Measurements from ENCODE around the gene RASSF10.

The RASSF10 gene

DNA sequence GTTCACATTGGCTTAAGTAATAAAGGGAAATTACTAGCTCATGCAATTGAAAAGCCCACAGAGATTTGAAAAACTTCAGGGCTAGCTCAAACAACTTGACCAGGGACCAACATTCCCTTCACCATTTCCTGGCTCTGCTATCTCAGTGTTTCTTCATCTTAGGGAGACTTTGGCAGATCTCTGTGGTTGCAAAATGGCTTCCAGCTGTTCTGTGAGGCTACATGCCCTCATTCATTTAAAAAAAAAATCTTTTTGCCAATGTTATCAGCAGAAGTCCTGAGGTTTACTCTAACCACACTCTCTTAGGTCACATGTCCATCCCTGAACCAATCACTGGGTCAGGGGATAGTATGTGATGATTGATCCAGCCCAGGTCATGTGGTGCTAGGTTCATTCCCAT lies 13.9 kb upstream of the RASSF10 start:
- DNase-seq = no peak

DNA sequence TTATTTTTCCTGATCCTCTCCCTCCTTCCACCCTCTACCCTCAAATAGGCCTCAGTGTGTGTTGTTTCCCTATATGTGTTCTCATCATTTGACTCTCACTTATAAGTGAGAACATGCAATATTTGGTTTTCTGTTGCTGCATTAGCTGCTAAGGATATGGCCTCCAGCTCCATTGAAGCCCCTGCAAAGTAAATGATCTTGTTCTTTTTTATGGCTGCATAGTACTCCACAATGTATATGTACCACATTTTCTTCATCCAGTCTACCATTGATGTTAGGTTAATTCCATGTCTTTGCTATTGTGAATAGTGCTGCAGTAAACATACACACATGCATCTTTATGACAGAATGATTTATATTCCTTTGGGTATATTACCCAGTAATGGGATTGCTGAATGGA lies 13.3 kb upstream of the RASSF10 start:
- DNase-seq = no peak

DNA sequence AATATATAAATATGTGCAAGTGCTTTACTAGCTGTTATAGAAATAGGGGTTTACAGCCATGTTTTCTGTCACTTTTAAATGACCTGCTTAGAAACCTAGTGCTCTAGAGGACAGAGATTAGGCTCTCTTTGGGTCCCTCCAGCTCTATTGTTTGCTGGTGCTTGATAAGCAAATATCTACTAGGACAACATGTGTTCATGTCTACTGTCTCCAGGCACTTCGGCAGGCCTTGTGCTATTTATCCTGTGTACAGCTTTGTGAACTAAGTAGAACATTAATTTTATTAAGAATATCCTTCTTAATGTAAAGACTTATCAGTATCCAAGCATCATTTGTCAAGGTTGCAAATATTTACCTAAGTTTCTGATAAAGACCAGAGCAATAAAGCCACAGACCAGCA lies 11.9 kb upstream of the RASSF10 start:
- DNase-seq = no peak

DNA sequence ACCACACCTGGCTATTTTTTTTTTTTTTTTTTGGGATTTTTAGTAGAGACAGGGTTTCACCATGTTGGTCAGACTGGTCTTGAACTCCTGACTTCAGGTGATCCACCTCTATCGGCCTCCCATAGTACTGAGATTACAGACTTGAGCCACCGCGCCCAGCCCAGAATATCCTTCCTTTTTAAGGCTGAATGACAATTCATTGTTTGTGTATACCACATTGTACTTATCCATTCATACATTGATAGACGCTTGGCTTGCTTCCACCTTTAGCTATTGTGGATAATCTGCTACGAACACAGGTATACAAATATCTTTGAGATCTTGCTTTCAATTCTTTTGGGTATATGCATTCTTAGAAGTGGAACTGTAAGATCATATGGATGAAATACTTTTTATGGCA lies 10.8 kb upstream of the RASSF10 start:
- DNase-seq = no peak

DNA sequence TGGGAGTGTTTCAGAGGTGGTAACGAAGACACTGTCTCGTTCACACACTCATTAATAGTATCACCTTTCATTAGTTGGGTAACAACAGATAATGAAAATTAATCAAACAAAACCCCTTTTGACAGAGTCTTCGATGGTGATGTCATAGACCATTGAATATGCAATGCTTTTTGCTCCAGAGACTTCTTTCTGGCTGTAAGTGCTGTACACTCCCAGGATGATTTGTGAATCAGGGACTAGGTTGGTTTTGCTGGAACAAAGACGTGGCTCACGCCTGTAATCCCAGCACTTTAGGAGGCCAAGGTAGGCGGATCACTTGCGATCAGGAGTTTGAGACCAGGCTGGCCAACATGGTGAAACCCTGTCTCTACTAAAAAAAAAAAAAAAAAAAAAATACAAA lies 9.5 kb upstream of the RASSF10 start:
- DNase-seq = no peak

DNA sequence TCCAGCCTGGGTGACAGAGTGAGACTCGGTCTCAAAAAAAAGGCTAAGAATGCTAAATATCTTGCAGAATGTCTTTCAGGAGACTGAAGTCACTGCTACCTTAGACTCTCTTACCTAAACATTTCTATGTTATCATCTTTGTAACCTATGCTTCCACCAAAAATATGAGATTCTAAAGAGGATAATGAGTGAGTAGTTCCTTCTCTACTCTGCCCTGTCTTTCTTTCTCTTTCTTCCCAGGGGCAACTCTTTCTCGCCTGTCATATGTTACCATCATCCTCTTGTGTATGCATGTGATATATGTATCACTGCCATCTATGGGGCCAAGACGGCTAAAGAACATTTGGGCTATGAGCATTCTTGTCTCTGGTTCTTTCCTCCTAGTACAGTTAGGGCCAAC lies 9.0 kb upstream of the RASSF10 start:
- no peak for DNase-seq

DNA sequence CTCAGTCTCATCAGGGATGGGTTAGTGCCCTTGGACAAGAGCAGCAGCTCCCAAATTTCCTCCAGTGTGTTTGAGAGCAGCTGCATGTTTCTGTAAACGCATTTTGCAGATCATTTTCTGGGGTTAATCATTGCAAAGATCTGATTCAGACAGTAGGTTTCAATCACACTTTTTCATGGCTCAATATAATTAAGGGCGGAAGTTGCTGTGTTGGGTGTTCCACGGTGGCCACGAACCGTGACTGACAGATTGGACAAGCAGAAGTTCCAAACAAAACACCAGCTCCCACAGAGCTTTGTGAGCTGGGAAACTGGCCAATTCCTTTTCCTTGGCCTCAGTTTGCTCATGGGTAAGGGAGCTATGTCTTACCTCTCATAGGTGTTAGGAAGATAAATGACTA lies 8.4 kb upstream of the RASSF10 start:
- no peak for DNase-seq

DNA sequence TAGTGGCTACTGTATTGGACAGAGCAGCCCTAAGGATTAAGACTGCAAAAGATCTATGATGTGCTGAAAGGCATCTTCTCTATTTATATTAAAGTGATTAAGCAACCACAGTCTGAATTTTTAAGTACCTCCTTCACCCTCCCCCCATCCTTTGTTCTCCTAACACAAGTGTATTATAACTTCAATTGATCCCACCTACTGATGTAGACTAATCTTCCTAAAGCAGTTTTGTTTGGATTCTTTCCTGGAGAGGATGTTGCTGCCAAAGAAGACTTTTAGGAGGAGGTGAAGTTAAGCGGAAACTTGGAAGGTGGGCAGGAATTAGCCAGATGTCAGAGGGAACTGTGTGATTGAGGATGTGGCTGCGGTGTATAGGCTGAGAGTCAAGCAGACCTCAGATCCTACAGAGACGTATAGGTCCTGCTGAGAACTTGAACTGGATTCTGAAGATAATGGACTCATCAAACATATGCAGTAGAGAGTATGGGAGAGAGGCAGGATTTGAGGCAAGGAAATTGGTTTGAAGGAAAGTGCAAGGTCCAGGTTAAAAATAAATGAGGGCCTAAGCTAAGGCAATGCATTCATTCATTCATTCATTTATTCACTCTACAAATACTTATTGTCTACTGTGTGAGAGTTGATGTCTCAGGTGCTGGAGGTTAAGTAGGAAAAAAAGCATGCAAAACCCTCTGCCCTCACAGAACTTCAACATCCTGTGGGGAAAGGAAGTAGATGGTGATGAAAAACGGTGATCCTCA lies 5.2 kb upstream of the RASSF10 start:
- DNase-seq = no peak

DNA sequence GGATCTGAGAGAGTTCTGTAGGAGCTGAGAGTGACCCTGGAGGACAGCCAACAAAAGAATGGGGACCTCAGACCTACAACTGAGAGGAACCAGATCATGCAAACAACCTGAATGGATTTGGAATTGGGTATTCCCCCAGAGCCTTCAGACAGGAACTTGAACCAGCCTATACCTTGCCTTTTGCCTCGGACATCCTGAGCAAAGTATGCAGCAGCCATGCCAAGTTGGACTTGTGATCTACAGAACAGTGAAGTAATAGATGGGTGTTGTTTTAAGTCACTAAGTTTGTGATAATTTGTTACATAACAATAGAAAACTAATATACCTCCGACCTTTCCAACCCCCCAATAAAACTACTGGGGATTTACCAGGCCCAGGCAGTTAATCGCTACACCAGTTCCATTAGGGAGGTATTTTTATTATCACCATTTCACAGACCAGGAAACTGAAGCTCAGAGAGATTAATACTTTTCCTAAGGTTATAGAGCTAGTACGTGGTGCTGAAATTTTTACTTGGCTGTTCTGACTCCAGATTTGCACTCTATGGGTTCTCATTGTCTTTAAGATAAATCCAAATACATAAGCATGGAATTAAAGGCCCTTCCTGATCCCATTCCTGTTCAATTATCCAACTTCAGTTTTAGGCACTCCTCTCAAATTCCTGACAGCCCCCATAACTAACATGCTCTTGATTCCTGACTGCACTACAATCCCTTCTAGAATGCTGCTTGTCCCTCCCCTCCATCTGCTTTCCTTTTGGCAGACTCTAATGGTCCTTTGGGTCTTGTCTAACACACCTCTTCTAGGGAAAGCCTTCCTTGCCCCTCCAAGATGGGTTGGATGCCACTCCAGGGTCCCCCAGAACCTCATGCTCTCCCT lies 1.7 kb upstream of the RASSF10 start:
- DNase-seq = no peak

DNA sequence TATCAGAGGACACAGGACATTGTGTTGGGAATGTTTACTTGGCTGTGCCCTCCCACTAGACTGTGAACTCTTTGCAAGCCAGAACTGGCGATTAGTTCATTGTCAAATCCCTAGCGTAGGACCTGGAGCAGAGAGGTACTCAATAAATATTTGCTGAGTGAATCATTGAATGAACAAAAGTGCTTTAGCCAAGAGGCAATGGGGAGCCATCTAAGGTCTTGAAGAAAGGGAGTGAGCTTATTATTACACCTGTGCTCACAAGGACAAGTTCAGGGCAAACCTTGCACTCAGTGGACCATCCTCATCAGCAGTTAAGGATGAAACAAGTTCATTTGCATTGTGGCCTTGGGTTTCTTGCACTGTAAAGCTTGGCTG lies 1.1 kb upstream of the RASSF10 start:
- DNase-seq = no peak

DNA sequence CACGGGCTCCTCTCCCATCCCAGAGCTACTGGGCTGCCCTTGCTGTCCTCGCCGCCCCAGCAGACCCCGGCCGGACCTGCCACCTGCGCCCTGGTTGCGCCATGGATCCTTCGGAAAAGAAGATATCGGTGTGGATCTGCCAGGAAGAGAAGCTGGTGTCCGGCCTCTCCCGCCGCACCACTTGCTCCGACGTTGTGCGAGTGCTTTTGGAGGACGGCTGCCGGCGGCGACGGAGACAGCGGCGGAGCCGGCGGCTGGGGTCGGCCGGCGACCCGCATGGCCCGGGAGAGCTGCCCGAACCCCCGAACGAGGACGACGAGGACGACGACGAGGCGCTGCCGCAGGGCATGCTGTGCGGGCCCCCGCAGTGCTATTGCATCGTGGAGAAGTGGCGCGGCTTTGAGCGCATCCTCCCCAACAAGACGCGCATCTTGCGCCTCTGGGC lies 382 bp downstream of the RASSF10 start:
- DNase-seq = no peak

DNA sequence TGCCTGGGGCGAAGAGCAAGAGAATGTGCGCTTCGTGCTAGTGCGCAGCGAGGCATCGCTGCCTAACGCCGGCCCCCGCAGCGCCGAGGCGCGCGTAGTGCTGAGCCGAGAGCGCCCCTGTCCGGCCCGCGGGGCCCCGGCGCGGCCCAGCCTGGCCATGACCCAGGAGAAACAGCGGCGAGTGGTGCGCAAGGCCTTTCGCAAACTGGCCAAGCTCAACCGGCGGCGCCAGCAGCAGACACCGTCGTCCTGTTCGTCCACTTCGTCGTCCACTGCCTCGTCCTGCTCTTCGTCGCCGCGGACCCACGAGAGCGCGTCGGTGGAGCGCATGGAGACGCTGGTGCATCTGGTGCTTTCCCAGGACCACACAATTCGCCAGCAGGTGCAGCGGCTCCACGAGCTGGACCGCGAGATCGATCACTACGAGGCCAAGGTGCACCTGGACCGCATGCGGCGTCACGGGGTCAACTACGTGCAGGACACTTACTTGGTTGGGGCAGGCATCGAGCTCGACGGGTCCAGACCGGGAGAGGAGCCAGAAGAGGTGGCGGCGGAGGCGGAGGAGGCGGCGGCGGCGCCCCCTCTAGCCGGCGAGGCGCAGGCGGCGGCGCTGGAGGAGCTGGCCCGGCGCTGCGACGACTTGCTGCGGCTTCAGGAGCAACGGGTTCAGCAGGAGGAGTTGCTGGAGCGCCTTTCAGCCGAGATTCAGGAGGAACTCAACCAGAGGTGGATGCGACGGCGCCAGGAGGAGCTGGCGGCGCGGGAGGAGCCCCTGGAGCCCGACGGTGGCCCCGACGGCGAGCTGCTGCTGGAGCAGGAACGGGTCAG lies 1.0 kb downstream of the RASSF10 start:
- DNase-seq = no peak

DNA sequence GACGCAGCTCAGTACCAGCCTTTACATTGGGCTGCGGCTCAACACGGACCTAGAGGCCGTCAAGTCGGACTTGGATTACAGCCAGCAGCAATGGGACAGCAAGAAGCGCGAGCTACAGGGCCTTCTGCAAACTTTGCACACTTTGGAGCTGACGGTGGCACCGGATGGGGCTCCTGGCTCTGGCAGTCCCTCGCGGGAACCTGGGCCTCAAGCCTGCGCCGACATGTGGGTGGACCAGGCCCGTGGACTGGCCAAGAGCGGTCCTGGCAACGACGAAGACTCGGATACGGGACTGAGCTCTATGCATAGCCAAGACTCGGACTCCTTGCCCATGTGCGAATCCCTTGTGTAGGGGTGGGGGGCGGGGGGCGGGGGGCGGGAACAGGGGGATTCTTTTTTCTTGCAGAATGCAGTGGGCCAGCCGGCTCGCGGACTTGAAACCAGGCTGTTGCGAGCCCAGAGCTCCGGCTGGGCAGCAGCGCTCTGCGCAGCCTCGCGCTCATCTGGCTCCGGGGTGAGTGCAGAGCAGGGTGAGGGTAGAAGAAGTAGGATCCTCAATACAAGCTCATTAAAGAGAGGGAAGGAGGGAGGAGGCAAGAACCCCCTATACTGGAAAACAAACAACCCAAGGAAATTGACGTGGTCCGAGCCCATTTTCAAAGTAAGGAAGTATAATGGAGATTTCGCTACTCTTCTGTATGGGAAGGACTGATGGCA lies 1.8 kb downstream of the RASSF10 start:
- no peak for DNase-seq

DNA sequence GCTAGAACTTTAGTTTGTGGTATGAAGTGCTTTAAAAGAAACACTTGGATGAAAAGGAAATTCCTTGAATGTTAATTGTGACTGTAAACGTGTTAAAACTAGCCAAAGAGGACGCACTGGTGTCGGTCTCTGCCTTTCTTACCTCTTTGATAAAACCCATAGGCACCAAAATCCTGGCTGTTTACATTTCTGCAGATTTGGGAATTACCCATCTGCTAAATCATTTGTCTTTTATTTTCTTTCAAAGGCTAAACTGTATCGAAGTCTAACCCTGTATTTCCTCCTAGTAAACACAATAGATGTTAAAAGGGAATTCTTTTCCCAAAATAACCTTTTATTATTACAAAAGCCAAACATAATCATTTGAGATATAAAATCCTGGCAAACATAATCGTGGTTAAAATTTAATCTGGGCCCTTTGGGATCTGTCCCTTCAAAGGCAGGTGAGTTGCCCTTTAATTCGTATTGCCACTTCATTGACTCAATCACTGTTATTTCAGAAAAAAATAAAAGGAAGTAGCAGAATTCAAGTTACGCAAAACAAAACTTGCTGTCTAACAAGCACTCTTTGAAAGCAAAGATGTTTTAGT lies 2.4 kb downstream of the RASSF10 start:
- no peak for DNase-seq

DNA sequence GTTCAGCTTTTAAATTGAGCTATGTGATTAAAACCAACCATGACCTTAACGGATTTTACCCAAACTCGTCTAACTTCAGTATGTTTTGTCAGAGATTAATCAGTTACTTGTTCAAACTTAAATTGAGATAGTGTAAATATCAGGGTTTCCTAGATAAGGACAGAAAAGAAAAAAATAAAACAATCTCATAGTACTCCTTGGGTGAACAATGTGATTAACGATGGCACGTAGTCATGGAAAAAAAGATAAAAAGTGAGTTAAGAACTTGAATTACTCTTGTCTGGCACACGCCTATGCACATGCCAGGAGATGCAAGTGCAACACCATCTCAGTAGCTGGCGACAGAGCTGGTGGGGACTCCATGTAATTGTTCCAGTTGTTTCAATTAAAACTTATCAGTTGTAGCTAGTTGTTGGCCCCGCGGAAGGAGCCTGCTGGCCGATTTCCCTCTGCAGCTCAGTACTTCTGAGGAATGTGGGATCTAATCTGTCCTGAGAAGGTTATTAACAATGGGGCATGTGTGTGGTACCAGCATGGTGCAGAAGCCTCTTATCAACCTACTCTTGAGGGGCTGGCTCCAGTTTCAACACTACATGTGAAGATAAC lies 3.0 kb downstream of the RASSF10 start:
- no peak for DNase-seq

DNA sequence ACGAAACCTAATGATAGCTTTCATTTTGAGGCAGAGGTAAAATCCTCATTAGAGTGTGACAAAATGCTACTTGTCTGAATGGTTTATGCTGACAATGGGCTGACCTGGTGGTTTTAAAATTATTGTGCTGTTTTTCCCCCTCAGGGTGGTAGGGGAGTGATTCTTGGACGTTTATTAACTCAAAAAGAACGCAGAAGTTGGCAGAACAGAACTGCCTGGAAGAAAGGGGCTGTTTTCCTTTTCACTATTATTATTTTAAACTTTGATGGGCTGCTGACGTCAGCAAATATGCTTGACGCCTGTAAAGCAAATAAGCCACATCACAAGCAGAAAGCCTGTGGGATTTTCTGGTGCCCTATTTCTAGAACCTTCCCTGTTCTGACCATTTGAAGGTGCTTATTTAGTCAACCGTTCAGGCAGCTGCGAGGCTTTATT lies 4.0 kb downstream of the RASSF10 start:
- no peak for DNase-seq

DNA sequence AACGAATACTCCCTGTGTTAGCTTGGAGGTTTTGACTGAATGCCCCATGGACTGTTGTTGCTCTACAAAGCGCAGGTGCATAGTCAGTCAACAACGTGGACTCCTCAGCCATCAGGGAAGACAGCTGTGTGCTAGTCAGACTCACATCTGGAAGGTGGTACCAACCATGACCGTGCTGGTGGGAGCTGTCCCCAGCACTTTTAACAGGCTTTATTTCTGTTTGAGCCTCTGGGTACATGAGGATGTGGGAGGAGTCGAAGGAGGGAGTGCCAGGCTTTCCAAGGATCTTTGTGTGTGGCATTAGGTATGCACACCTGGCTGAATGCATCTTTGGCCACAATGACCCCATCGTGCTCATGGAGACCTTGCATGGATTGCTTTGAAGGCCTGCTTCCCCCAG lies 6.6 kb downstream of the RASSF10 start:
- no peak for DNase-seq

DNA sequence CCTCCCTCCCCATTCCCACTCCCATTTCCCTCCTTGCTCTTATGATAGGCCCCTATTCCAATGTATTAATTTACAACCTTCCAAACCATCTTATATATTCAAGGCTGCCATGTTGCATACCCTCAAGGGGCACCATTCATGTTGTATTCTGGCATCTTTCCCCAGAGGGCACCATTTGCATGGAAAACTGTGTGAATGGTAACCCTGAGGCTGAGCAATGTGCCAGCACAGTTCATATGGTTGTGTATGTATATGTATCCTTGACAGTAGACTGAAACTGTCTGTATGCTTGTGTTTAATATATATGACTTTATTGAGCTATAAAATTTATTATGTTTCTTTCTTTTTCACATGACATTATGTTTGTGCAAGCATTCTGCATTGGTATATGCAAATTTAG lies 7.3 kb downstream of the RASSF10 start:
- no peak for DNase-seq

DNA sequence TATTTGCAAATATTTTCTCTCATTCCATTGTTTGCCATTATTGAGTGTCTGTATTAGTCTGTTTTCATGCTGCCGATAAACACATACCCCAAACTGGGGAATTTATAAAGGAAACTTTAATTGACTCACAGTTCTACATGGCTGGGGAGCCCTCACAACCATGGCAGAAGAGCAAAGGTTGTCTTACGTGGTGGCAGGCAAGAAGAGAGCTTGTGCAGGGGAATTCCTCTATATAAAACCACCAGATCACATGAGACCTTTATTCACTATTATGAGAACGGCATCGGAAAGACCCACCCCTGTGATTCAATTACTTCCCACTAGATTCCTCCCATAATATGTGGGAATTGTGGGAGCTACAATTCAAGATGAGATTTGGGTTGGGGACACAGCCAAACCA lies 10.2 kb downstream of the RASSF10 start:
- no peak for DNase-seq

DNA sequence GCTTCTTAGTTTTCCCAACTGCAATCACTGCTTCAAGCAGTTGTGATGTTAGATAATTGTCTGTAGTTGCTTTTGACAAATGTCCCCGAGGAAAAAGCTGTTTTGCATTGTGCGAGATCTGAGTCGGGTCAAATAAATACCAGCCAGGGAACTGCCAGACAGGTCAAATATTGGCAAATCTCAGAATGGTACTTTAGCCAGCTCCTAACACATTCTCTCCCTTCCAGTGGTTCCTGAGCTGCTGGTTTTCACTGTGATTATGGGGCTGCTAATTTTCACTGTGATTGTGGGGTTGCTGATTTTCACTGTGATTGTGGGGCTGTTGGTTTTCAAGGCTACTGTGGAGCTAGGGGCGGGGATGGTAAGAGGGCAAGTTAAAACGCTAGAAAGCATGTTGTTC lies 14.3 kb downstream of the RASSF10 start:
- no peak for DNase-seq

DNA sequence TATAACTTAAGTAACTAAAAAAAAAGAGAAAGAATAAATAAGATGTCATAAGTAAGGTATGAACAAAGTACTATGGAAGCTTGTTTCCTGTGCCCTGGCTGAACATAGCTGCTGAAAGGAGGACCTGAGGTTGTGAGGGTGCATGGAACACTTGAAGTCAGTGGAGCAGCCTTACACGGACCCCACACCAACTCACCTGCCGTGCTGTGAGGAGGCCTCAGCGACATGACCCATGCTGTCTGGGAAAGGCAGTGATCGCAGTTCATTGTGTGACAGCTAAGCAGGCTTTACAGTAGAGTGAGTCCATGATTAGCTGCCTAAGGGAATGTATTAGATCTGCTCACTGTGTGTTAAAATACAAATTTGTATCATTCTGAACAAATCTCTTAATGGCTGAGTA lies 17.6 kb downstream of the RASSF10 start:
- DNase-seq = no peak

DNA sequence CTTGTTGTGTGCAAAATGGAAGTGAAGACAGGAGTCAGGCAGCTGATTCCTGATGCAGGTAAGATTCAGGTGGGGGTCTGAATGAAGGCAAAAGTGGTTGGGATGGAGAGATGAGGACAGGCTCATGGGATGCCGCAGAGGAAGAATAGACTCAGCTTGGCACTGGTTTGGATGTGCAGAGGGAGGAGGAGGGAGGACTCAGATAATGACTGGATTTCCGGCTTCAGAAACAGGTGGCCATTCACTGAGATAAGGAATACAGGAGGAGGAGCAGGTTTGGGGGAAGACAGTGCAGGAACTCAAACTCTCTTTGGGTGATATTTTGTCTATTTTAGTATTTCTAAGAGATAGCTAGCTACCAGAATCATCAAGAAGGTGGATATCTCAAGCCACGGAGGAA lies 19.2 kb downstream of the RASSF10 start:
- DNase-seq = no peak

Data from CD4-positive, alpha-beta T cell treated with Interleukin-4 for 1 hour (primary cell).